HS-5 (cell line): ENCODE measurements around the gene LARP4.
"Not testable (repeated sequence)": the region's sequence is repeated elsewhere in the genome, so short reads cannot be mapped to it uniquely, and the experiment has no call there.

Source experiments
- DNase-seq: peaks from one replicate; pipeline ENCODE4 v3.0.0-alpha.2; 2012; ENCODE audit warnings: low read depth

Gene LARP4

GRCh38 chr12:50401500-50402081 is 906 bp downstream of the LARP4 start:
- no peak for DNase-seq

GRCh38 chr12:50402264-50403000 is 1.7 kb downstream of the LARP4 start:
- DNase-seq, result no peak

- no peak for DNase-seq
Observed at GRCh38 chr12:50403001-50403440, 2.3 kb downstream of the LARP4 start.

- DNase-seq, result no peak
Observed at GRCh38 chr12:50404307-50404706, 3.6 kb downstream of the LARP4 start.

- DNase-seq, result no peak
Observed at GRCh38 chr12:50411051-50411660, 10.5 kb downstream of the LARP4 start.

- no peak for DNase-seq
Observed at GRCh38 chr12:50415899-50416479, 15.3 kb downstream of the LARP4 start.

- no peak for DNase-seq
Observed at GRCh38 chr12:50419112-50419909, 18.6 kb downstream of the LARP4 start.

GRCh38 chr12:50422855-50423254 is 22.2 kb downstream of the LARP4 start:
- not testable (repeated sequence) for DNase-seq

GRCh38 chr12:50423342-50423741 is 22.7 kb downstream of the LARP4 start:
- not testable (repeated sequence) for DNase-seq

GRCh38 chr12:50425589-50426258 is 25.0 kb downstream of the LARP4 start:
- DNase-seq, result no peak

GRCh38 chr12:50431656-50432055 is 31.0 kb downstream of the LARP4 start:
- DNase-seq, result not testable (repeated sequence)

- no peak for DNase-seq
Observed at GRCh38 chr12:50440288-50440687, 39.6 kb downstream of the LARP4 start.

- no peak for DNase-seq
Observed at GRCh38 chr12:50441763-50442162, 41.1 kb downstream of the LARP4 start.

GRCh38 chr12:50442178-50442908 is 41.7 kb downstream of the LARP4 start:
- DNase-seq, result no peak

GRCh38 chr12:50449671-50450070 is 49.0 kb downstream of the LARP4 start:
- not testable (repeated sequence) for DNase-seq

- no peak for DNase-seq
Observed at GRCh38 chr12:50452795-50453194, 52.1 kb downstream of the LARP4 start.

GRCh38 chr12:50453872-50454271 is 53.2 kb downstream of the LARP4 start:
- peak; percentile 20 for DNase-seq

GRCh38 chr12:50458606-50459005 is 57.9 kb downstream of the LARP4 start:
- DNase-seq, result peak; percentile 42

- DNase-seq, result no peak
Observed at GRCh38 chr12:50467439-50467838, 66.8 kb downstream of the LARP4 start.

- no peak for DNase-seq
Observed at GRCh38 chr12:50477241-50477832, 76.7 kb downstream of the LARP4 start.
